Midbrain (tissue), 1 donor: ENCODE results near the gene EEIG1.

ENCODE experiments used
- DNase-seq: peaks from one replicate; lab custom pipeline; 2025; lab: John Stamatoyannopoulos, UW

EEIG1 gene

GRCh38 chr9:128001151-128001778 is 20.5 kb upstream of the EEIG1 start:
- no peak for DNase-seq

- DNase-seq = no peak
These were observed 18.7 kb upstream of the EEIG1 start for GRCh38 chr9:127999461-127999860.

- no peak for DNase-seq
These were observed 12.9 kb upstream of the EEIG1 start for GRCh38 chr9:127993721-127994120.

- DNase-seq = no peak
These were observed 11.0 kb upstream of the EEIG1 start for GRCh38 chr9:127991757-127992274.

GRCh38 chr9:127991017-127991756 is 10.4 kb upstream of the EEIG1 start:
- no peak for DNase-seq

GRCh38 chr9:127990554-127990953 is 9.8 kb upstream of the EEIG1 start:
- no peak for DNase-seq

GRCh38 chr9:127989094-127989493 is 8.3 kb upstream of the EEIG1 start:
- no peak for DNase-seq

GRCh38 chr9:127987103-127987614 is 6.4 kb upstream of the EEIG1 start:
- DNase-seq = no peak

- DNase-seq = no peak
These were observed 4.2 kb upstream of the EEIG1 start for GRCh38 chr9:127985011-127985410.

- no peak for DNase-seq
These were observed 3.1 kb upstream of the EEIG1 start for GRCh38 chr9:127983847-127984289.

- DNase-seq = no peak
These were observed 2.1 kb upstream of the EEIG1 start for GRCh38 chr9:127982912-127983311.

GRCh38 chr9:127981559-127982121 is 851 bp upstream of the EEIG1 start:
- no peak for DNase-seq

GRCh38 chr9:127980060-127980705 is 606 bp downstream of the EEIG1 start:
- DNase-seq = no peak

GRCh38 chr9:127979333-127980059 is 1.3 kb downstream of the EEIG1 start:
- peak; percentile 83 for DNase-seq

- no peak for DNase-seq
These were observed 1.8 kb downstream of the EEIG1 start for GRCh38 chr9:127979015-127979332.

GRCh38 chr9:127977884-127978647 is 2.7 kb downstream of the EEIG1 start:
- DNase-seq = no peak

- DNase-seq = no peak
These were observed 3.5 kb downstream of the EEIG1 start for GRCh38 chr9:127977009-127977883.

- no peak for DNase-seq
These were observed 4.3 kb downstream of the EEIG1 start for GRCh38 chr9:127976498-127976897.

- peak; percentile 37 for DNase-seq
These were observed 5.1 kb downstream of the EEIG1 start for GRCh38 chr9:127975376-127976315.
